ENCODE results near the gene CHST15.

Gene CHST15

GRCh38 chr10:124006526-124006925, 86.9 kb downstream of the CHST15 start:
- no peak for DNase-seq (ENCODE audit: low read depth in 1 of 2, low spot score in 1 of 2)
- Histone ChIP-seq H3K27ac (replicated peaks) (no peak overlapping the region), H3K27me3 (ENCODE audit: insufficient read depth, poor library complexity, severe bottlenecking) (no peaks in the 10 kb centered on the region), H3K4me3 (replicated peaks; ENCODE audit: insufficient read depth, low read length) (no peak overlapping the region)
- no peak for TF ChIP-seq POLR2AphosphoS5 (IDR thresholded peaks at IDR 0.05; ENCODE audit: low read depth)
- TF ChIP-seq CTCF (IDR thresholded peaks at IDR 0.05; ENCODE audit: insufficient read depth, low read length) = no peak
- no peak for TF ChIP-seq SPI1 (IDR thresholded peaks at IDR 0.05; ENCODE audit: borderline replicate concordance, low read depth)
- TF ChIP-seq REST (IDR thresholded peaks at IDR 0.05; ENCODE audit: insufficient replicate concordance, low read depth) = no peak
- TF ChIP-seq GABPA (IDR thresholded peaks at IDR 0.05; ENCODE audit: low read depth) = no peak

GRCh38 chr10:124005991-124006392, 87.4 kb downstream of the CHST15 start:
- Histone ChIP-seq H3K27me3 (ENCODE audit: insufficient read depth, poor library complexity, severe bottlenecking) (no peaks in the 10 kb centered on the region), H3K4me3 (replicated peaks; ENCODE audit: insufficient read depth, low read length) (no peak overlapping the region), H3K27ac (replicated peaks) (no peak overlapping the region)
- TF ChIP-seq GABPA (IDR thresholded peaks at IDR 0.05; ENCODE audit: low read depth) (no peak), REST (IDR thresholded peaks at IDR 0.05; ENCODE audit: insufficient replicate concordance, low read depth) (no peak), CTCF (IDR thresholded peaks at IDR 0.05; ENCODE audit: insufficient read depth, low read length) (no peak), SPI1 (IDR thresholded peaks at IDR 0.05; ENCODE audit: borderline replicate concordance, low read depth) (no peak), POLR2AphosphoS5 (IDR thresholded peaks at IDR 0.05; ENCODE audit: low read depth) (no peak)
- no peak for DNase-seq (ENCODE audit: low read depth in 1 of 2, low spot score in 1 of 2)

GRCh38 chr10:124005091-124005490, 88.3 kb downstream of the CHST15 start:
- DNase-seq (ENCODE audit: low read depth in 1 of 2, low spot score in 1 of 2) = no peak
- no peak overlapping the region for H3K4me3 ChIP-seq (replicated peaks; ENCODE audit: insufficient read depth, low read length)
- H3K27ac ChIP-seq (replicated peaks) = no peak overlapping the region
- TF ChIP-seq POLR2AphosphoS5 (IDR thresholded peaks at IDR 0.05; ENCODE audit: low read depth) (no peak), SPI1 (IDR thresholded peaks at IDR 0.05; ENCODE audit: borderline replicate concordance, low read depth) (no peak), GABPA (IDR thresholded peaks at IDR 0.05; ENCODE audit: low read depth) (no peak), REST (IDR thresholded peaks at IDR 0.05; ENCODE audit: insufficient replicate concordance, low read depth) (no peak), CTCF (IDR thresholded peaks at IDR 0.05; ENCODE audit: insufficient read depth, low read length) (no peak)
- H3K27me3 ChIP-seq (ENCODE audit: insufficient read depth, poor library complexity, severe bottlenecking) = no peaks in the 10 kb centered on the region
